ENCODE data around the gene LGALS9.
"Not testable (repeated sequence)": the region's sequence is repeated elsewhere in the genome, so short reads cannot be mapped to it uniquely, and the experiment has no call there.

DNA sequence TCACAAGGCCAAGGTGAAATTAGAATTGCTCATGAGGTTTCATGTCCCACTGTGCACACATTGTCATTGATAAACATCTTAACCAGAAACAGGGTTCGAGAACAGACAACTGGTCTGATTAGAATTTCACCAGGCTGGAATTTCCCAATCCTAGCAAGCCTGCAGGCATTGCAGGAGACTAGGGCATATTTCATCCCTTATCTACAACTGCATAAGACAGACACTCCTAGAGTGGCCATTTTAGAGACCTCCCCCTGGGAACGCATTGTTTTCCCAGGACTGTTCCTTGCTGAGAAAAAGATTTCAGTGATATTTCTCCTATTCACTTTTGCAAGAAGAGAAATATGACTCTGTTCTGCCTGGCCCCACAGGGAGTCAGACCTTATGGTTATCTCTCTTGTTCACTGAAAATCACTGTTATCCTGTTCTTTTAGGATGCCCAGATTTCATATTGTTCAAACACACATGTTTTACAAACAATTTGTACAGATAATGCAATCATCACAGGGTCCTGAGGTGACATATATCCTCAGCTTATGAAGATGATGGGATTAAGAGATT, 64.3 kb downstream of the LGALS9 start:
- TF ChIP-seq, protein P1, sequence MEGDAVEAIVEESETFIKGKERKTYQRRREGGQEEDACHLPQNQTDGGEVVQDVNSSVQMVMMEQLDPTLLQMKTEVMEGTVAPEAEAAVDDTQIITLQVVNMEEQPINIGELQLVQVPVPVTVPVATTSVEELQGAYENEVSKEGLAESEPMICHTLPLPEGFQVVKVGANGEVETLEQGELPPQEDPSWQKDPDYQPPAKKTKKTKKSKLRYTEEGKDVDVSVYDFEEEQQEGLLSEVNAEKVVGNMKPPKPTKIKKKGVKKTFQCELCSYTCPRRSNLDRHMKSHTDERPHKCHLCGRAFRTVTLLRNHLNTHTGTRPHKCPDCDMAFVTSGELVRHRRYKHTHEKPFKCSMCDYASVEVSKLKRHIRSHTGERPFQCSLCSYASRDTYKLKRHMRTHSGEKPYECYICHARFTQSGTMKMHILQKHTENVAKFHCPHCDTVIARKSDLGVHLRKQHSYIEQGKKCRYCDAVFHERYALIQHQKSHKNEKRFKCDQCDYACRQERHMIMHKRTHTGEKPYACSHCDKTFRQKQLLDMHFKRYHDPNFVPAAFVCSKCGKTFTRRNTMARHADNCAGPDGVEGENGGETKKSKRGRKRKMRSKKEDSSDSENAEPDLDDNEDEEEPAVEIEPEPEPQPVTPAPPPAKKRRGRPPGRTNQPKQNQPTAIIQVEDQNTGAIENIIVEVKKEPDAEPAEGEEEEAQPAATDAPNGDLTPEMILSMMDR (IDR thresholded peaks at IDR 0.05; ENCODE audit: insufficient read depth, low read depth, low read length) = not testable (repeated sequence)
- not testable (repeated sequence) for TF ChIP-seq EZH2 (IDR thresholded peaks at IDR 0.05; ENCODE audit: insufficient read depth, low read length)
